ENCODE data around the gene TCF15. TPM values are rescaled to one million over a fixed set of nuclear protein-coding genes. Genes with fewer than 3 reads are reported as not detected.

Gene TCF15
- total and polyA plus RNA-seq, 8 donors = 0.18 to 2.4 (median 1.5) TPM

DNA sequence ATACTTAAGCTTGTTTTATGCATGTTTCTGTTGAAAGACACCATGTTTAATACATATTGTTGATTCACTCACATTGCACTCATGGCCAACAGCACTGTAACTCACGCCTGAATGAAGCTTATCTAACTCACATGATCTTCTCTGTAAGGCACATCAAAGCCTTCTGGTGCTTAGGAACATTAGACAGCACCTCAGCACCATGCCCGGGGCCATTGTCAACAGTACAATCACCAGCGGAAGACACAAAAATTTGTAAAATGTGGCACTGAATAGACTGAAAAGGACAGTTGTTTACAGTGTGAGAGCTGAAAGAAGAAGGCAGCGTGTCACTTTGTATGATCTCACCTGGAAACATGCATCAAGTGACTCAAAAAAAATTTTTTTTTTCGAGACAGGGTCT is 8.9 kb upstream of the TCF15 start:
- TF ChIP-seq CTCF (IDR thresholded peaks at IDR 0.05) = no peak
- no peak overlapping the region for H3K4me3 ChIP-seq
- ATAC-seq (no peak), DNase-seq (no peak)
- no peaks in the 10 kb centered on the region for H3K36me3 ChIP-seq
- intact Hi-C loops (cut with DNase I) = no loop called here
- no peak overlapping the region for H3K27ac ChIP-seq
- H3K9me3 ChIP-seq = peaks cover 0 to 3% of the 10 kb centered on the region in 2 donors
- H3K4me1 ChIP-seq = no peaks in the 10 kb centered on the region
- peaks cover 0 to 14% of the 10 kb centered on the region in 2 donors for H3K27me3 ChIP-seq

DNA sequence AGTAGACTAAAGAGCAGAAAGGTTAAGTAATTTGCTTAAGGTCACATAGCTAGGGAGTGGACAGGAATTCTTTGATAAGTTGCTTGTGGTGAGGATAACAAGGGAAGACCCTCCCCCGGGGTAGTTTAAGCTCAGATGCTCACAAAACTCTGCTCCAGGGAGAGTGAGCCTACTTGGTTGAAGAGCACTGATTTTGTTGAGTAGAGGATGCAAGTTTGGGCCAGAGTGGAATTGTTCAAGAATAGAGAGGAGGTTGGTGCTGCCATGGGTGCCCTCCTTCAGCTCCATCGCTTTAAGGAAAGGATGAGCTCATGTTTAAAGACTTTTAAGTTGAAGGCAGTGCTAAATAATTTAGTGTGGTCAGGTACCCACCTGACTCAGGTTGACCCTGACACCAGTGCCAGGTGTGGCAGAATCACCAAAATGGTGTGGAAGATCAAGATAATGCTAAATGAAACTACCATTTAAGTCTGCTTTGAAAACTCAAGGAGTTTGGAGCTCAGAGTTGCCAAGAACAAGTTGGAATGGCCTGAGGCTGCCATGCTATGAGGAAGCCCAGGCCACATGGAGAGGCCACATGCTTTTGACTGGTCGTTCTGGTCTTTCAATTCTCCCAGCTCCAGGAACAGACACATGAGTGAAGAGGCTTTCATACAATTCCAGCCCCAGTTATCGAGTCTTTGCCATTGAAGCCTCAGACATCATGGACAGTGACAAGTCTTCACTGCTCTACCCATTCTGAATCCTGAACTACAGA is 8.0 kb upstream of the TCF15 start:
- no peak overlapping the region for H3K4me3 ChIP-seq
- ATAC-seq (no peak), DNase-seq (no peak)
- intact Hi-C loops (cut with DNase I) = no loop called here
- no peaks in the 10 kb centered on the region for H3K36me3 ChIP-seq
- no peaks in the 10 kb centered on the region for H3K4me1 ChIP-seq
- no peak for TF ChIP-seq CTCF (IDR thresholded peaks at IDR 0.05)
- H3K27me3 ChIP-seq = peaks cover 1 to 21% of the 10 kb centered on the region in 2 donors
- H3K27ac ChIP-seq = no peak overlapping the region
- peaks cover 0 to 3% of the 10 kb centered on the region in 2 donors for H3K9me3 ChIP-seq

DNA sequence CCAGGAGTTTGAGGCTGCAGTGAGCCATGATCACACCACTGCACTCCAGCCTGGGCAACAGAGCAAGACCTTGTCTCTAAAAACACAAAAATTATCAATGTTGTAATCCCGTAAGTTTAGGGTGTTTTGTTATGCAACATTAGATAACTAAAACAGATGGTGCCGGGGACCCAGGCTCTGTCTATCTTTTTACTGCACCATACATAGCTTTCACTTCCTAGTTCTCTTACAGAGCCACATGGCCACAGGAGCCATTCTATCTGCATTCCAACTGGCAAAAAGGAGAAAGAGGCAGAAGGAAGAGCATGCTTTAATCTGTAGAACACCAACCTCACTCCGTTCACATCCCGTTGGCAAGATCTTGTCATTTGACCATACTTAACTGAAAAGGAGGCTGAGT is 5.4 kb upstream of the TCF15 start:
- intact Hi-C loops (cut with DNase I) = no loop called here
- Histone ChIP-seq H3K27me3 (peaks cover 25 to 42% of the 10 kb centered on the region in 2 donors), H3K36me3 (no peaks in the 10 kb centered on the region), H3K4me1 (peaks cover 0 to 2% of the 10 kb centered on the region in 2 donors), H3K4me3 (no peak overlapping the region), H3K27ac (no peak overlapping the region), H3K9me3 (peaks cover 0 to 3% of the 10 kb centered on the region in 2 donors)
- DNase-seq (no peak), ATAC-seq (no peak)
- no peak for TF ChIP-seq CTCF (IDR thresholded peaks at IDR 0.05)

- intact Hi-C loops (cut with DNase I) = no loop called here
- H3K4me3 ChIP-seq = no peak overlapping the region
- DNase-seq = no peak
- no peaks in the 10 kb centered on the region for H3K36me3 ChIP-seq
- ATAC-seq = no peak
- H3K9me3 ChIP-seq = no peaks in the 10 kb centered on the region
- TF ChIP-seq CTCF (IDR thresholded peaks at IDR 0.05) = no peak
- H3K27me3 ChIP-seq = peaks cover 45 to 61% of the 10 kb centered on the region in 2 donors
- peak overlapping the region; percentile 19 to 48 for H3K27ac ChIP-seq
- peaks cover 0 to 9% of the 10 kb centered on the region in 2 donors for H3K4me1 ChIP-seq
Observed at GRCh38 chr20:611843-612185, 1.7 kb upstream of the TCF15 start.

- H3K9me3 ChIP-seq = no peaks in the 10 kb centered on the region
- DNase-seq (no peak), ATAC-seq (no peak)
- intact Hi-C loops (cut with DNase I) = no loop called here
- no peak for TF ChIP-seq CTCF (IDR thresholded peaks at IDR 0.05)
- no peaks in the 10 kb centered on the region for H3K36me3 ChIP-seq
- peaks cover 45 to 61% of the 10 kb centered on the region in 2 donors for H3K27me3 ChIP-seq
- peaks cover 0 to 9% of the 10 kb centered on the region in 2 donors for H3K4me1 ChIP-seq
- peak overlapping the region; percentile 19 to 48 for H3K27ac ChIP-seq
- H3K4me3 ChIP-seq = no peak overlapping the region
Observed at GRCh38 chr20:611047-611842, 1.1 kb upstream of the TCF15 start.
